Endothelial cell of umbilical vein (primary cell): ENCODE measurements around the gene GFPT2. TPM values are rescaled to one million over a fixed set of nuclear protein-coding genes. Genes with fewer than 3 reads are reported as not detected.

Experiments
- BruUV-seq: library from RNA; stranded (reverse); fragments of 400-500 nt; replicated peaks from 2 replicates; lab custom pipeline; 2021; lab: Mats Ljungman, UMichigan
- CTCF ChIA-PET: fragments of 300-600, 350-600 bp; sonication (Branson Sonifier 250); formaldehyde crosslinking; loops from one replicate; lab custom pipeline; 2021; ENCODE audit warnings: antibody characterized with exemption, inconsistent platforms; lab: Charles Lee
- POLR2A ChIA-PET: fragments of 300-600, 350-600 bp; sonication (Branson Sonifier 250); formaldehyde crosslinking; loops from one replicate; lab custom pipeline; 2021; ENCODE audit warnings: antibody characterized with exemption, inconsistent platforms; lab: Charles Lee
- DNase-seq: peaks from one replicate; pipeline ENCODE4 v3.0.0-alpha.2; 2011; ENCODE audit warnings: low read depth, low spot score
- FAIRE-seq: peaks from 2 replicates; lab custom pipeline; 2011; peaks lifted over from hg19 to GRCh38; lab: Jason Lieb, UNC
- H2AFZ ChIP-seq: 2 replicates; pipeline ENCODE4 v1.6.0; 2012; ENCODE audit warnings: low read depth, low read length, control low read depth, inconsistent platforms
- H3K27ac ChIP-seq: 2 replicates; pipeline ENCODE4 v1.5.1; 2011; ENCODE audit warnings: low read depth, mild to moderate bottlenecking, control low read depth, low read length, moderate library complexity; ENCODE audit not compliant: insufficient read depth
- H3K27me3 ChIP-seq, 2 experiments: 2 replicates each; pipeline versions ENCODE4 v1.6.0 to v1.6.1; 2011; ENCODE audit warnings: low read length in 2 of 2, mixed read lengths in 1 of 2; ENCODE audit not compliant: control insufficient read depth in 2 of 2, insufficient read depth in 2 of 2
- H3K36me3 ChIP-seq, 2 experiments: 2 replicates in 1 of 2; 3 replicates in 1 of 2; pipeline ENCODE4 v1.5.1; 2011; ENCODE audit warnings: low read length in 2 of 2, mild to moderate bottlenecking in 1 of 2, moderate library complexity in 1 of 2; ENCODE audit not compliant: control insufficient read depth in 2 of 2, insufficient read depth in 2 of 2; ENCODE audit errors: extremely low read depth in 1 of 2
- H3K4me1 ChIP-seq: 3 replicates; pipeline ENCODE4 v1.5.1; 2011; ENCODE audit warnings: mild to moderate bottlenecking, low read length; ENCODE audit not compliant: control insufficient read depth, insufficient read depth; ENCODE audit errors: extremely low read depth
- H3K4me2 ChIP-seq: 2 replicates; pipeline ENCODE4 v1.6.1; 2011; ENCODE audit warnings: low read length, control low read depth, mixed read lengths; ENCODE audit not compliant: insufficient read depth
- H3K4me3 ChIP-seq, 3 experiments: fragments of 200-600 bp in 1 of 3; sonication (generic), shearing (Covaris generic) in 1 of 3; replicated peaks in 1 of 3; 2 replicates each; pipeline ENCODE4 v1.5.1; 2011 to 2016; ENCODE audit warnings: control low read depth in 3 of 3, low read length in 3 of 3, mild to moderate bottlenecking in 2 of 3, inconsistent platforms in 1 of 3, low read depth in 1 of 3, moderate library complexity in 1 of 3; ENCODE audit not compliant: insufficient read depth in 1 of 3
- H3K79me2 ChIP-seq: 2 replicates; pipeline ENCODE4 v1.6.0; 2012; ENCODE audit warnings: low read length, inconsistent platforms; ENCODE audit not compliant: control insufficient read depth, insufficient read depth
- H3K9ac ChIP-seq: replicated peaks from 2 replicates; pipeline ENCODE3; 2011; ENCODE audit warnings: low read length, control low read depth; ENCODE audit not compliant: insufficient read depth; ENCODE audit errors: extremely low read depth
- H3K9me1 ChIP-seq: replicated peaks from 3 replicates; pipeline ENCODE4 v1.6.0; 2011; ENCODE audit warnings: mild to moderate bottlenecking, low read length; ENCODE audit not compliant: control insufficient read depth, insufficient read depth; ENCODE audit errors: extremely low read depth
- H3K9me3 ChIP-seq: replicated peaks from 2 replicates; pipeline ENCODE4 v1.5.1; 2012; ENCODE audit warnings: low read length, inconsistent platforms; ENCODE audit not compliant: control insufficient read depth, insufficient read depth
- H4K20me1 ChIP-seq: replicated peaks from 2 replicates; pipeline ENCODE3; 2011; ENCODE audit warnings: mild to moderate bottlenecking, low read length; ENCODE audit not compliant: control insufficient read depth, insufficient read depth; ENCODE audit errors: extremely low read depth
- EZH2 ChIP-seq: IDR thresholded peaks from 2 replicates; pipeline ENCODE4 v1.6.1; 2012; ENCODE audit warnings: borderline replicate concordance, low read depth, mild to moderate bottlenecking, moderate library complexity, low read length, inconsistent platforms; ENCODE audit not compliant: severe bottlenecking
- FOS ChIP-seq: IDR thresholded peaks from 2 replicates; pipeline ENCODE4 v1.6.1; 2011; ENCODE audit warnings: mild to moderate bottlenecking, low read length, moderate library complexity, borderline replicate concordance; ENCODE audit not compliant: insufficient read depth
- GATA2 ChIP-seq: IDR thresholded peaks from 2 replicates; pipeline ENCODE4 v1.7.0; 2011; ENCODE audit warnings: low read depth, mild to moderate bottlenecking, moderate library complexity, mixed read lengths, low read length; ENCODE audit not compliant: insufficient read length, insufficient read depth
- JUN ChIP-seq: IDR thresholded peaks from 2 replicates; pipeline ENCODE4 v1.6.1; 2011; ENCODE audit warnings: borderline replicate concordance, low read depth; ENCODE audit not compliant: insufficient read length, insufficient read depth
- MYC ChIP-seq: IDR thresholded peaks from one replicate; pipeline ENCODE4 v1.6.1; 2011; ENCODE audit warnings: mild to moderate bottlenecking, low read depth, low read length
- POLR2A ChIP-seq: IDR thresholded peaks from 2 replicates; pipeline ENCODE4 v1.6.1; 2012; ENCODE audit warnings: low read depth, mild to moderate bottlenecking, control low read depth, low read length
- POLR2AphosphoS5 ChIP-seq: IDR thresholded peaks from 2 replicates; pipeline ENCODE4 v1.6.1; 2012; ENCODE audit warnings: low read depth, mild to moderate bottlenecking, control low read depth, low read length, moderate library complexity; ENCODE audit not compliant: insufficient read depth
- dilution Hi-C: fragments of 300-500 bp; cut with MboI; formaldehyde crosslinking; loops from one replicate; pipeline ENCODE4 v1.15.0; 2019; ENCODE audit warnings: low sequenced_read_pairs; ENCODE audit not compliant: extremely low pct_ligation_motif_present
- intact Hi-C: fragments of 100-400 bp; cut with micrococcal nuclease; formaldehyde crosslinking; loops from one replicate; pipeline ENCODE4 v1.10.0; 2022
- polyA plus RNA-seq, 4 experiments: library from polyadenylated mRNA; depleted of rRNA in 3 of 4; stranded (reverse) in 3 of 4; unstranded in 1 of 4; fragments of >200 nt; gene quantifications; 2 replicates each; pipeline versions ENCODE4 v1.2.1 to v1.2.3, GENCODE V29; 2011 to 2012; ENCODE audit warnings: missing spikeins in 1 of 4
- total RNA-seq: library from RNA; stranded (reverse); gene quantifications from 2 replicates; pipeline ENCODE4 v1.2.3, GENCODE V29; 2021
- TF ChIP-seq, protein P1 (sequence below): IDR thresholded peaks from 2 replicates; pipeline ENCODE4 v1.6.1; 2011; ENCODE audit not compliant: insufficient read depth, insufficient read length
- TF ChIP-seq, protein P2 (sequence below), 2 donors: IDR thresholded peaks; 1 replicate in 1 of 2; 2 replicates in 1 of 2; pipeline ENCODE4 v1.5.1; 2011; ENCODE audit warnings: low read length in 2 of 2, mild to moderate bottlenecking in 2 of 2, moderate library complexity in 2 of 2, control low read depth in 1 of 2, inconsistent platforms in 1 of 2, low read depth in 1 of 2; ENCODE audit not compliant: insufficient read depth in 1 of 2; ENCODE audit errors: extremely low read depth in 1 of 2

GFPT2 gene
- total and polyA plus RNA-seq, 2 donors (not counting 3 experiments of a cell fraction or from before 2014, with no cell fraction given) = 4.3 to 4.5 TPM

DNA sequence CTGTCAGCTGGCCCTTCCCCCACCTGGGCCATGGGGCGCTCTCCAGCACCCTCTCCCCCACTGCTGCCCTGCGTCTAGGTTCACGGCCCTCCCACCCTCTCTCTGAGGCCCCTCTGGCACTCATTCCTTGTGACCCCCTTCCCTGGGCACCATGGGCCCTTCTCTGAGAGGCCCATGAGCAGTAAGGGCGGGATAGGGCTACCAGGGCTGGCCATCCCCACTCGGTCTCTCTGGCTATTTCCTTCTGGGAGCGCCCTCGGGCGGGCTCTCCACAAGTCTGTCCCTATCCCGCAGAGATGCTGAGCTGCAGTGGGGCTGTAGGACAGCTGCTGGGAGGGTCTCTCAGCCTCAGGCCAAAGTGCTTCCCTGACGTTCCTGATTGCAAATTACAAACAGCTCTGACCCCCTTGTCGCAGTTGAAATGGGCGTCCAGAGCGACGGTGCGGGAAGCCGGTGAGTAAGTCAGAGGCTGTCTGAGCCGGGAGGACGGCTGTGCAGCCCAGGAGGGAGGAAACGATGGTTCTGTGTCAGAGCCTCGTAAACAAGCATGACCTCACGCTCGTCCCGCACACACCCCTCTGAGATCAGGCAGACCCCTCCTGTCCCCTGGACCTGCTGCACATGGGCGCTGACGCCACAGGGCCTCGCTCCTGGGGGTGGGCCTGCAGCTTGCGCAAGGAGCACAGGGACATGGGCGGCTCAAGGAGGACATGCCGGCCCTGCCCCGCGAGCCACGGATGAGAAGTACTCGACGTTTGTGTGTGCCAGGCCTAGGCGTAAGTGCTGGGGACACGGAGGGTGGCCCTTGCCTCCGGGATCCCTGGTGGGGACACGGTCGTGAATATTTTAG, 36.3 kb upstream of the GFPT2 start:
- Histone ChIP-seq H3K9ac (no peak overlapping the region), H3K27ac (no peak overlapping the region), H3K27me3 (no peaks in the 10 kb centered on the region), H2AFZ (no peak overlapping the region), H4K20me1 (no peaks in the 10 kb centered on the region), H3K36me3 (no peaks in the 10 kb centered on the region), H3K4me1 (no peaks in the 10 kb centered on the region), H3K4me2 (no peak overlapping the region), H3K9me1 (no peaks in the 10 kb centered on the region), H3K9me3 (no peaks in the 10 kb centered on the region), H3K4me3 (no peak overlapping the region), H3K79me2 (no peaks in the 10 kb centered on the region)
- ChIA-PET POLR2A (no interaction called here), CTCF (no interaction called here)
- dilution Hi-C loops = no loop called here
- no peak for FAIRE-seq
- intact Hi-C loops = no loop called here
- DNase-seq = no peak
- TF ChIP-seq, protein P1, sequence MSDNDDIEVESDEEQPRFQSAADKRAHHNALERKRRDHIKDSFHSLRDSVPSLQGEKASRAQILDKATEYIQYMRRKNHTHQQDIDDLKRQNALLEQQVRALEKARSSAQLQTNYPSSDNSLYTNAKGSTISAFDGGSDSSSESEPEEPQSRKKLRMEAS = no peak
- TF ChIP-seq EZH2 (no peak), GATA2 (no peak), JUN (no peak), POLR2AphosphoS5 (no peak), POLR2A (no peak), MYC (no peak), FOS (no peak)
- TF ChIP-seq, protein P2, sequence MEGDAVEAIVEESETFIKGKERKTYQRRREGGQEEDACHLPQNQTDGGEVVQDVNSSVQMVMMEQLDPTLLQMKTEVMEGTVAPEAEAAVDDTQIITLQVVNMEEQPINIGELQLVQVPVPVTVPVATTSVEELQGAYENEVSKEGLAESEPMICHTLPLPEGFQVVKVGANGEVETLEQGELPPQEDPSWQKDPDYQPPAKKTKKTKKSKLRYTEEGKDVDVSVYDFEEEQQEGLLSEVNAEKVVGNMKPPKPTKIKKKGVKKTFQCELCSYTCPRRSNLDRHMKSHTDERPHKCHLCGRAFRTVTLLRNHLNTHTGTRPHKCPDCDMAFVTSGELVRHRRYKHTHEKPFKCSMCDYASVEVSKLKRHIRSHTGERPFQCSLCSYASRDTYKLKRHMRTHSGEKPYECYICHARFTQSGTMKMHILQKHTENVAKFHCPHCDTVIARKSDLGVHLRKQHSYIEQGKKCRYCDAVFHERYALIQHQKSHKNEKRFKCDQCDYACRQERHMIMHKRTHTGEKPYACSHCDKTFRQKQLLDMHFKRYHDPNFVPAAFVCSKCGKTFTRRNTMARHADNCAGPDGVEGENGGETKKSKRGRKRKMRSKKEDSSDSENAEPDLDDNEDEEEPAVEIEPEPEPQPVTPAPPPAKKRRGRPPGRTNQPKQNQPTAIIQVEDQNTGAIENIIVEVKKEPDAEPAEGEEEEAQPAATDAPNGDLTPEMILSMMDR (IDR thresholded peaks at IDR 0.05; ENCODE audit: extremely low read depth in 1 of 2, insufficient read depth in 1 of 2, low read depth in 1 of 2, low read length in 2 of 2) = no peak
- BruUV-seq = no TSS peak
